GM18499 (cell line): ENCODE results near the gene DMAP1.

Source experiments
- ATAC-seq: cut with Tn5 transposase; IDR thresholded peaks from one replicate; pipeline ENCODE4 v1.9.1; 2021; ENCODE audit warnings: moderate number of reproducible peaks; ENCODE audit not compliant: insufficient read depth, unreplicated experiment

The DMAP1 gene

GRCh38 chr1:44251989-44252671 is 38.9 kb downstream of the DMAP1 start:
- no peak for ATAC-seq

DNA sequence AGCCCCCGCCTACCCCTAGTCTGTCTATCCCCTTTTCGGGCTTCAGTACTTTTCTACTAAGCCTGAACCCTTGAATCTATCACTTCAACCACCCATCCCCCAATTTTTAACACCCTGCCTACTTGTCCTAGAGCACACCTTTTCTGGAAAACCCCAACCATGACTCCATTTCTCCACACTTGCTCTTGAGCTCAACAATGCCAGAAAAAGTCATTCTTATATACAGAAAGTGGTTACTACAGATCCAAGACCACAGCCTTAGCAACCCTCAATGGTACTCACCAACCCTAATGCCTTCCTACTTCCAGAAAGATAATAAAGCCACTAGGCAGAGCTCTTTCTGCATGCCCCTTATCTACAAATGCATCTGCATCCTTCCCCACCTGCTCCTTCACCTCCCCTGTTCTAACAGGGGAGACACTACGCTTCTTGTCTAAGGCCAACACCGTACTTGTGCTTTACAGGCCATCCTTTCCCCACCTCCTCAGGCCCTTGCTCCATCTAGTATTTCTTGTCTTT is 41.2 kb downstream of the DMAP1 start:
- no peak for ATAC-seq

DNA sequence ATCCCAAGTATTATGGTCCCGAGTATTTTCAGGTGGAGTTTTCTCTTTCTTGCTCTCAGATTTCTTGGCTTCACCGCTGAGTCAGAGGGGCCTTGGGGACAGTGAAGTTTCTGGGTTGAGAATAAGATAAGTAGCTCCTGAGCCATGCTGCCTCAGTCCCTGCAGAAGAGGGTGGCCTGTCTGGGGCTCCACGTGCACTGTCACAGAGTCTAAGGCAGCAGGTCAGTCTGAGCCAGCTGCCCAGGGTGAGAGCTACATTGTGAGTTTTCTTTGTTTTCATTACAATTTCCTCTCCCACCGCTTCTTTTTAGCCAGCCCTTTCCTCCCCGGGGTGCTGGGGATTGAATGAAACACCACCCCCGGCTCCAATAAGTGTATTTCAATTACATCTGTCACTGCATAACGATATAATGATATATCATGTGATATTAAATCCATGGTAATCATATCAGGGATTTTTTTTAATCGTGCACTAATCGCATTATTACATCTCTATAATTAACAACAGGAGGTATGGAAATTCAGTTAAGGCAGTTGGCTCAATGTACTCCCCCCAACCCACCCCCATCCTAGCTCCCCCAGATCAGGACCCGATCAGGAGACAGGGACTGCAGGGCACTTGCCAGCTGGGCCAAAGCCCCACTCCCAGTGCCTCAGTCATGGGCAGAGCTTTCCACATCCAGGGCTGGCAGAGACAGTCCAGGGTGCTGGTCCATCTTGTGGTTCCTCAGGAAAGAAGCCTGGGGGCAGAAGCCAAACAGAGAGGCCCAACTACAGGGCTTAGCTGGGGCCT is 43.7 kb downstream of the DMAP1 start:
- no peak for ATAC-seq

- ATAC-seq = no peak
Measured at GRCh38 chr1:44259090-44259489, 45.8 kb downstream of the DMAP1 start.

DNA sequence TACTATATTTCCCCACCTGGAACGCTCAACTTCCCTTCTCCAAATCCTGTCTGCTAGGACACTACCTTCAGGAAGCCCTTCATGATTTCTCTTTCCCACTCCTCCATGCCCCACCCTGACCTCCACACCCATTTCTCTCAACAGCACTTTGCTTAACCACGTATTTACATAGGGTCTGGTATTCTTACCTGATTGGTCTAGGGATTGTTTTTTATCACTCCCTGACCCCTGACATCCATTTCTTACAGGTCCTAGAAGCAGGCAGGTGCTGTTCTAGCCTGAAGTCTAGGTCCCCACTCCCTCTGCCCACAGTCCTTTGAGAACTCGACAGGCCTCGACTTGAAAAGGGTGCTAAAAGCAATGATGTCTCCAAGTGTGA is 47.5 kb downstream of the DMAP1 start:
- no peak for ATAC-seq

DNA sequence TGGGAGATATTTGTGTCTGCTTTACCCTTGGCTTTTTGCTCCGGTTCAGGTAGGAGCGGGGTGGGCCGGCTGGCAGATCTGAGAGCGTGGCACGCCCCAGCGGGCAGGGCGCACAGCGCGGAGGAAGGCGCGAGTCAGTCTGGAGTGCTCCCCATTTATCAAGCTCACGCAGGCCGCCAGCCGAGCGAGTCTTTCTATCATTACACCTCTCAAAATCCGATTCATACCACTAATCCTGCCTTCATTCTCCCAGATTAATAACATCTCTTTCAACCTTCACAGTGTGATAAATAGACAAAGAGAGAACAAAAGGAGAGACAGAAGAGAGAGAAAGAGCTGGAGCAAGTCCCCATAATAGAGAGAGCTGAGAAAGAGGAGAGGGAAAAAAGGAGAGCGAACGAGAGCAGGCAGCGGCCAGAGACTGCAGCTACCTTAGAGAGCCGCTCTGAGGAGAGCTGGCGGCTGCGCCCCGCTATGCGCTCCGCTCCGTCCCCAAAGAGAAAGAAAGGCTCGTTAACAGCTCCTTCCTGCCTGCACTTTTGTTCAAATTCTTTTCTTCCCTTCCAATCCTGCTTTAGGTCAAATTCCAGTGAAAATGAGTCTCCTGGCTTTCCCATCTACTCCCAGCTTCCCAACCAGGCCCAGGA is 48.0 kb downstream of the DMAP1 start:
- no peak for ATAC-seq

- no peak for ATAC-seq
Measured at GRCh38 chr1:44261962-44262361, 48.7 kb downstream of the DMAP1 start.

- no peak for ATAC-seq
Measured at GRCh38 chr1:44262414-44262813, 49.1 kb downstream of the DMAP1 start.

- ATAC-seq = no peak
Measured at GRCh38 chr1:44262816-44263567, 49.7 kb downstream of the DMAP1 start.

DNA sequence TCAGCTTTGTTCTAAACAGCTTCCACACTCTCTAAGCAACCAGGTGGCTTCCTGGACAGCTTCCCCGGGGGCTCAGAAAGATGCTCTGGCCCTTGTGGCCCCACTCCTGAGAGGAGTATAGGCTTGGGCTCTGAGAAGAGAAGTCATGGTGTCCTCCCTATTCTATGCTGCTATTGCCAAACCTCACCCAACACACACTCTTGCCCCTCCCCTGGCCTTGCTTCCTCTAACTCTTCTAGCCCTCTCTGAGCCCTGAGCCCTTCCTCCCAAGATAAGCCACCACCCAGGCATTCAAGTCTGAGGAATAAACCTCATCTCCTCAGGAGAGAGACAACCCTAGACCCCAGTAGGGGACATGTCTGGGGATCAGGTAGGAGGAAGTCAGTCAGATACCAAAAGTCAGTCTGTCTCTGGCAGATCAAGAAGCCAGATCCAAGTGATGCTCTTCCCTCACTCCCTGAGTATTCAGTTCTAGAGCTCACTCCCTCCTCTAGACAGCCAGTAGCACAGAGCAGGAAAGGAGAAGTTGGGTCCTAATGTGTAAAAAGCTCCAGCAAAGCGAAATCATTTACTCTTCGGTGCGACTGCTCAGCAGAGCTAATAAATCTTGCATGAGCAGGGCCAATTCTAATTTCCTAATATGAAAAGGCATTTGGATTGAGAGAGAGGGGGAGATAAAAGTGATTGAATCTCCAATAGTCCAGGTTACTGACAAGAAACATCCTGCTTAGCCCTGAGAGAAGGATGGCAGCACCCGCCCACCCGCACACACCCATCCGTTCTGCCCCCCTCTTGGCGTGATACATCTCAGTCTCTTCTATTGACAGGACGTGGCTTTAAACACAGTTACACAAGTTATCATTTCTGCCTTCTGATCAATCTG is 50.5 kb downstream of the DMAP1 start:
- no peak for ATAC-seq

DNA sequence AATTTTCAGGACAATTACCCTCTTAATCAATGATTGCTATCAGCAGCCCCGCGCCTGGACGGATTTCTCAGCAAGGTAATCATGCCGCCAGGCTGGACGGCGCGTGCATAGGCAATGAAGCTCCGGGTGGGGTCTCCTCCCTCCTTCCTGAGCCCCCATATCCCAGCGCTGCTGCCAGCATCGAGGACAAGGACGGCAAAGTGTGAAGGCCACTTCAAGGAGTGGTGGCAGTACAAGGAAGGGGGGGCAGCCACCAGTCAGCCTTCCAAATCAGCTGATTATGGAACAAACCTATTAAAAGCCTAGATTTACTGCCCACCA is 51.1 kb downstream of the DMAP1 start:
- no peak for ATAC-seq

DNA sequence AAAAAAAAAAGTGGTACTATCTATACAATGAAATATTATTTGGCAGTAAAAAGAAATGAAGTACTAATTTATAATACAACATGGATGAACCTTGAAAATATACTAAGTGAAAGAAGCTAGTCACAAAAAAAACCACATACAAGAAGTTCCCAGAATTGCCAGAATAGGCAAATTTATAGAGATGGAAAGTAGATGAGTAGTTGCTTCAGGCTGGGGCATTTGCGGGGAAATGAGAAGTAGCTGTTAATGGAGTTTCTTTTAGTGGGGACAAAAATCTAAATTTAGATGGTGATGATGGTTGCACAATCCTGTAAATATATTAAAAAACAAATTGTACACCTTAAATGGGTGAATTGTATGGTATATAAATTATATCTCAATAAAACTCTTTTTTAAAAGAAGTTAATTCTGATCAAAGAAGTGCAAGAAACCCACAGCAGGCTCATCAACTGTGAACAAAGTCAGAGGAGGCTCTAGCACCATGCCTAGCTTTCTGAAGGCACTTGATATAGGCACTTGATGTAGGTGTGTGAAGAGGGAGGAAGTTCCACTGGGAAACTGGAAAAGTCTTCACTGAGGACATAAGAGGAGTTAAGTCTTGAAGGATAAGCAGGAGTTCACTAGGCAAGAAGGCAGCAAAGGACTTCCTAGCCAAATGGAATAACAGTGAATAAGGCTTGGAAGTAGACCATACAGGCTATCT is 52.5 kb downstream of the DMAP1 start:
- ATAC-seq = no peak

DNA sequence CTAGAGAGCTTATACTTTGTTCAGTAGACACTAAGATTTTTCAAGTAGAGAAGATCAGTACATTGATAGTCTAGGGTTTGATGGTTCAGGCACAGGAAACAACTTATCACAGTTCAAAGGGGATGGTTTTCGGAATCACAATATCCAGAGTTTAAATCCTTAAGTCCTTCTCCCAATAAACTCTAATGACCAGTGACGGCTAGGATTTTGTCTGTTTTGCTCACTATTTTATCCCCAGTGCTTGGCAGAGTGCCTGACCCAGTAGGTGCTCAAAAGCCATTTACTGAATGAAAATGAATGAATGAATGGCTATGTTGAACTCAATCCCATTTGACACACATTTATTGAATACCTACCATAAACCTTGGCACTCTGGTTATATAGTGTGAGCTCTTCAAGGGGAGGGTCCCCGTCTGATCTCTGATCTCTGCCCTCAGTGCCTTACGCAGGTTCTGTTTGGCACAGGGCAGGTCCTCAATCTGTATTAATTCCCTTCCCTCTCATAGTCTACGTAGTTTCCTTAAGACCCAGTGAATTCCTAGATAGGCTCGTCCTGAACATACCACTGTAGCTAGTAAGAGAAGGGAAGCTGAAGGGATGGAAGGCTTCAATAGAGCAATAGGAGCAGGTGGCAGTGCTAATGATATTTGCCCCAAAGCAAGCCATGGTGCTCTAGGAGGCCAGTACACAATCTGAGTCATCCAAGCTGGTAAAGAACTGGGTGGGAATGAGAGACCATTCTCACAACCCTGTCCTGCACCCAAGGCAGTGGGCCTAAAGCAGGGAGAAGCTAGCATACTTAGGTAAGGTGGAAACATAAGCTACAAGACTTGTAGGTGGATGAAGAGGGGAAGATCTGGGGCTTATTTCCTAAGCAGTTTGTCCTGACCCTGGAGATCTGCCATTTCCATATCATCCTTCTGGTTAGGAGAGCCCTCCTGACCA is 53.4 kb downstream of the DMAP1 start:
- no peak for ATAC-seq

DNA sequence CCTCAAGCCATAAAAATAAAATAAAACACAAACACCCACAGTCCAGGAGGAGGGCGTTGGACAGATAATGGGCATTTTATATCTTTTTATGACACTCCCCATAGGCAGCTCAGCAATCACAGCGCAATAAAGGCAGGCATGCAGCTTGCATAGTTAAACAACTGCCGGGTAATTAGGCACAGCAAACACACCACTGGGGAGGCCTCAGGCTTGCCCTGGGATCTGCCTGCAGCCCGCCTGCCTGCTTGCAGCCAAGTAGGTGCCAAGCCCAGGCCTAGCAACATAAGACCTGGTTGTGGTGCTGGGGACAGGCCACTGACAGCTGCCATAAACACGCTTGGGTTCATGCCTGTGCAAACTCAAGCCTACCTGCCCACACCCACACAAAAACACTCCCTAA is 54.2 kb downstream of the DMAP1 start:
- ATAC-seq = no peak

GRCh38 chr1:44268054-44268453 is 54.8 kb downstream of the DMAP1 start:
- no peak for ATAC-seq
